Stimulated activated memory B cell treated with anti-CD40 and anti-IgM and Interleukin-4, amounts not matched to agents 10 μg/mL and 1 μg/mL and 100 μg/mL, for 72 hours (primary cell): ENCODE results near the gene NINL.
"Not testable (repeated sequence)": the region's sequence is repeated elsewhere in the genome, so short reads cannot be mapped to it uniquely, and the experiment has no call there.

ENCODE experiments used
- ATAC-seq: fragments of 150-1000 bp; cut with Tn5 transposase; 2 replicates; pipeline ENCODE4 v1.10.0; 2021
- H3K27ac Mint-ChIP-seq: one replicate; pipeline ENCODE4 v1.8.0; 2022; ENCODE audit warnings: mild to moderate bottlenecking, mixed read lengths
- H3K27me3 Mint-ChIP-seq: one replicate; pipeline ENCODE4 v1.8.0; 2022; ENCODE audit warnings: mixed read lengths
- H3K36me3 Mint-ChIP-seq: one replicate; pipeline ENCODE4 v1.8.0; 2022; ENCODE audit warnings: mixed read lengths
- H3K4me1 Mint-ChIP-seq: one replicate; pipeline ENCODE4 v1.8.0; 2022; ENCODE audit warnings: mixed read lengths
- H3K4me3 Mint-ChIP-seq: one replicate; pipeline ENCODE4 v1.8.0; 2022; ENCODE audit warnings: mild to moderate bottlenecking, moderate library complexity, mixed read lengths
- H3K9me3 Mint-ChIP-seq: one replicate; pipeline ENCODE4 v1.8.0; 2022; ENCODE audit warnings: mixed read lengths

NINL gene

GRCh38 chr20:25574411-25574810, 10.9 kb downstream of the NINL start:
- Mint-ChIP-seq H3K36me3 (no peaks in the 10 kb centered on the region), H3K27ac (no peak overlapping the region), H3K9me3 (no peaks in the 10 kb centered on the region), H3K27me3 (peaks cover 9% of the 10 kb centered on the region), H3K4me3 (no peak overlapping the region), H3K4me1 (no peaks in the 10 kb centered on the region)
- no peak for ATAC-seq

GRCh38 chr20:25573288-25574251, 11.8 kb downstream of the NINL start:
- no peak overlapping the region for H3K4me3 Mint-ChIP-seq
- H3K27ac Mint-ChIP-seq = no peak overlapping the region

GRCh38 chr20:25571817-25572216, 13.5 kb downstream of the NINL start:
- H3K4me1 Mint-ChIP-seq = no peaks in the 10 kb centered on the region
- no peak for ATAC-seq
- no peak overlapping the region for H3K27ac Mint-ChIP-seq
- peaks cover 9% of the 10 kb centered on the region for H3K27me3 Mint-ChIP-seq
- H3K9me3 Mint-ChIP-seq = no peaks in the 10 kb centered on the region
- no peaks in the 10 kb centered on the region for H3K36me3 Mint-ChIP-seq
- no peak overlapping the region for H3K4me3 Mint-ChIP-seq

More at GRCh38 chr20:25573288-25574251, 11.8 kb downstream of the NINL start:
- ATAC-seq = no peak
- Mint-ChIP-seq H3K4me1 (no peaks in the 10 kb centered on the region), H3K36me3 (no peaks in the 10 kb centered on the region), H3K27me3 (peaks cover 9% of the 10 kb centered on the region), H3K9me3 (no peaks in the 10 kb centered on the region)

- no peaks in the 10 kb centered on the region for H3K36me3 Mint-ChIP-seq
- H3K27me3 Mint-ChIP-seq = peaks cover 13% of the 10 kb centered on the region
- no peak overlapping the region for H3K4me3 Mint-ChIP-seq
- no peaks in the 10 kb centered on the region for H3K4me1 Mint-ChIP-seq
- no peaks in the 10 kb centered on the region for H3K9me3 Mint-ChIP-seq
- H3K27ac Mint-ChIP-seq = no peak overlapping the region
- ATAC-seq = no peak
Observed at GRCh38 chr20:25571240-25571639, 14.1 kb downstream of the NINL start.

DNA sequence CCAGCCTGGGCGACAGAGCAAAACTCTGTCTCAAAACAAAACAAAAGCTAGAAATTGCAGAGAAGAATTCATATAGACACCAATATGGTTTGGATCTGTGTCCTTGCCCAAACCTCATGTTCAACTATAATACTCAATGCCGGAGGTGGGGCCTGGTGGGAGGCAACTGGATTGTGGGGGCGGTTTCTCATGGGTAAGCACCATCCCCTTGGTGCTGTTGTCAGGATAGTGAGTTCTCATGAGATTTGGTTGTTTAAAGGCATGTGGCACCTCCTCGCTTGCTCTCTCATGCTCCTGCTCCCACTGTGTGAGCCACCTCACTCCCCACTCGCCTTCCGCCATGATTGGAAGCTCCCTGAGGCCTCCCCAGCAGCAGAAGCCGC, 15.2 kb downstream of the NINL start:
- no peaks in the 10 kb centered on the region for H3K9me3 Mint-ChIP-seq
- H3K36me3 Mint-ChIP-seq = no peaks in the 10 kb centered on the region
- H3K4me3 Mint-ChIP-seq = no peak overlapping the region
- H3K27ac Mint-ChIP-seq = no peak overlapping the region
- ATAC-seq = no peak
- H3K27me3 Mint-ChIP-seq = peaks cover 18% of the 10 kb centered on the region
- no peaks in the 10 kb centered on the region for H3K4me1 Mint-ChIP-seq

- no peaks in the 10 kb centered on the region for H3K4me1 Mint-ChIP-seq
- H3K27me3 Mint-ChIP-seq = peaks cover 9% of the 10 kb centered on the region
- no peak overlapping the region for H3K27ac Mint-ChIP-seq
- no peak overlapping the region for H3K4me3 Mint-ChIP-seq
- peaks cover 4% of the 10 kb centered on the region for H3K36me3 Mint-ChIP-seq
- no peaks in the 10 kb centered on the region for H3K9me3 Mint-ChIP-seq
- ATAC-seq = no peak
Observed at GRCh38 chr20:25567286-25567685, 18.0 kb downstream of the NINL start.

GRCh38 chr20:25566821-25567220, 18.5 kb downstream of the NINL start:
- Mint-ChIP-seq H3K27me3 (peaks cover 9% of the 10 kb centered on the region), H3K27ac (no peak overlapping the region), H3K4me3 (no peak overlapping the region), H3K9me3 (no peaks in the 10 kb centered on the region), H3K36me3 (peaks cover 4% of the 10 kb centered on the region), H3K4me1 (no peaks in the 10 kb centered on the region)
- ATAC-seq = no peak

DNA sequence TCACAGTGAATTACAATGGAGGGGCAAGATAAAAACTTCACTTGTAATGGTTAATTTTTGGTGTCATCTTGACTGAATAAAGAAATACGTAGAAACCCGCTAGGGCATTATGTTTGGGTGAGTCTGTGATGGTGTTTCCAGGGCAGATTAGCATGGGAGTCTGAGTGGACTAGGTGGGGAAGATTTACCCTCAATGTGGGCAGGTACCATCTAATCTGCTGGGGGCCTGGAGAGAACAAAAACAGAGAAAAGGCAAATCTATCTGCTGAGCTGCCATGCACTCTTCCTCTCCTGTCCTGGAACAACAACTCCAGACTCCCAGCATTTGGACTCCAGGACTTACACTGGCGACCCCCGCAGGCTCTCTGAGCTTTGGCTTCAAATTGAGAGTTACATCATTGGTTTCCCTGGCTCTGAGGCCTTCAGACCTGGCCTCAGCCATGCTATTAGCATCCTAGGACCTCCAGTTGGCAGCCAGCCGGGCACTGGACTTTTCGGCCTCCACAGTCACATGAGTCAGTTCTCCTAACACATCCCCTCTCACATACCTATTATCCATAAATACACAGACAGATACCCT, 19.7 kb downstream of the NINL start:
- H3K27ac Mint-ChIP-seq = no peak overlapping the region
- H3K27me3 Mint-ChIP-seq = peaks cover 9% of the 10 kb centered on the region
- no peaks in the 10 kb centered on the region for H3K9me3 Mint-ChIP-seq
- H3K36me3 Mint-ChIP-seq = peaks cover 4% of the 10 kb centered on the region
- no peak overlapping the region for H3K4me3 Mint-ChIP-seq
- no peaks in the 10 kb centered on the region for H3K4me1 Mint-ChIP-seq
- no peak for ATAC-seq

GRCh38 chr20:25563876-25564275, 21.5 kb downstream of the NINL start:
- no peaks in the 10 kb centered on the region for H3K9me3 Mint-ChIP-seq
- no peak for ATAC-seq
- H3K27ac Mint-ChIP-seq = no peak overlapping the region
- H3K36me3 Mint-ChIP-seq = peaks cover 4% of the 10 kb centered on the region
- no peak overlapping the region for H3K4me3 Mint-ChIP-seq
- H3K27me3 Mint-ChIP-seq = peaks cover 9% of the 10 kb centered on the region
- no peaks in the 10 kb centered on the region for H3K4me1 Mint-ChIP-seq

- H3K27me3 Mint-ChIP-seq = peaks cover 9% of the 10 kb centered on the region
- no peaks in the 10 kb centered on the region for H3K9me3 Mint-ChIP-seq
- no peaks in the 10 kb centered on the region for H3K4me1 Mint-ChIP-seq
- no peak overlapping the region for H3K4me3 Mint-ChIP-seq
- no peak overlapping the region for H3K27ac Mint-ChIP-seq
- peaks cover 4% of the 10 kb centered on the region for H3K36me3 Mint-ChIP-seq
- ATAC-seq = no peak
Observed at GRCh38 chr20:25563362-25563761, 22.0 kb downstream of the NINL start.

DNA sequence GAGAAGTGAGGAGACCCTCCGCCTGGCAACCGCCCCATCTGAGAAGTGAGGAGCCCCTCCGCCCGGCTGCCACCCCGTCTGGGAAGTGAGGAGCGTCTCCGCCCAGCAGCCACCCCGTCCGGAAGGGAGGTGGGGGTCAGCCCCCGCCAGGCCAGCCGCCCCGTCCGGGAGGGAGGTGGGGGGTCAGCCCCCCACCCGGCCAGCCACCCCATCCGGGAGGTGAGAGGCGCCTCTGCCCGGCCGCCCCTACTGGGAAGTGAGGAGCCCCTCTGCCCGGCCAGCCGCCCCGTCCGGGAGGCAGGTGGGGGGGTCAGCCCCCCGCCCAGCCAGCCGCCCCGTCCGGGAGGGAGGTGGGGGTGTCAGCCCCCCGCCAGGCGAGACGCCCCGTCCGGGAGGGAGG, 23.6 kb downstream of the NINL start:
- not testable (repeated sequence) for ATAC-seq, H3K4me3 Mint-ChIP-seq, H3K4me1 Mint-ChIP-seq, H3K36me3 Mint-ChIP-seq, H3K27ac Mint-ChIP-seq, H3K9me3 Mint-ChIP-seq, H3K27me3 Mint-ChIP-seq

DNA sequence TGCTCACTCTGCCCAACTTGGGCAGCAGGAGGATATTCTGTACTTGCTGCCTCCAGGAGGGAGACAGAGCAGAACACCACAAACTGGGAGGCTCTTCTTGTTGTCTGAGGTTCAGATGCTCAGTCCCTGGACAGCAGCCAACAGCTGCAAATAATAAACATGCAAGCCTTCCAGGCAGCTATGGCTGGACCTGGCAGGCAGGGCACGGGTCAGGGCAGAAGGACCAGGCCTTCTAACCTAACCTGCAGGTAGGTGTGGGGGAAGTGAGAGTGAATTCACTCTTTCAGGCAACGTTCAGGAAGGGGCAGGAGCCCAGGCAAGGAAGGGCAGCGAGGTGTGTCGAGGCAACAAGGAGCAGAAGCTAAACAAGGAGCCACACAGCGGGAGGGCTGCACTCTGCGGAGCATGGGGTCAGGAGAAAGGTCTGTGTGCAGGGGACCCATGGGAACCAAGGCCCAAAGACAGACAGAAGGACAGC, 31.5 kb downstream of the NINL start:
- H3K9me3 Mint-ChIP-seq = no peaks in the 10 kb centered on the region
- H3K4me1 Mint-ChIP-seq = peaks cover 5% of the 10 kb centered on the region
- no peak for ATAC-seq
- no peak overlapping the region for H3K27ac Mint-ChIP-seq
- H3K27me3 Mint-ChIP-seq = peaks cover 15% of the 10 kb centered on the region
- H3K36me3 Mint-ChIP-seq = no peaks in the 10 kb centered on the region
- H3K4me3 Mint-ChIP-seq = no peak overlapping the region

- peaks cover 5% of the 10 kb centered on the region for H3K4me1 Mint-ChIP-seq
- H3K9me3 Mint-ChIP-seq = no peaks in the 10 kb centered on the region
- H3K36me3 Mint-ChIP-seq = no peaks in the 10 kb centered on the region
- no peak for ATAC-seq
- no peak overlapping the region for H3K27ac Mint-ChIP-seq
- H3K4me3 Mint-ChIP-seq = no peak overlapping the region
- peaks cover 24% of the 10 kb centered on the region for H3K27me3 Mint-ChIP-seq
Observed at GRCh38 chr20:25552977-25553376, 32.4 kb downstream of the NINL start.

GRCh38 chr20:25551413-25552215, 33.7 kb downstream of the NINL start:
- no peak overlapping the region for H3K27ac Mint-ChIP-seq
- H3K9me3 Mint-ChIP-seq = no peaks in the 10 kb centered on the region
- peaks cover 28% of the 10 kb centered on the region for H3K27me3 Mint-ChIP-seq
- ATAC-seq = no peak
- H3K4me1 Mint-ChIP-seq = peaks cover 5% of the 10 kb centered on the region
- no peak overlapping the region for H3K4me3 Mint-ChIP-seq
- no peaks in the 10 kb centered on the region for H3K36me3 Mint-ChIP-seq

DNA sequence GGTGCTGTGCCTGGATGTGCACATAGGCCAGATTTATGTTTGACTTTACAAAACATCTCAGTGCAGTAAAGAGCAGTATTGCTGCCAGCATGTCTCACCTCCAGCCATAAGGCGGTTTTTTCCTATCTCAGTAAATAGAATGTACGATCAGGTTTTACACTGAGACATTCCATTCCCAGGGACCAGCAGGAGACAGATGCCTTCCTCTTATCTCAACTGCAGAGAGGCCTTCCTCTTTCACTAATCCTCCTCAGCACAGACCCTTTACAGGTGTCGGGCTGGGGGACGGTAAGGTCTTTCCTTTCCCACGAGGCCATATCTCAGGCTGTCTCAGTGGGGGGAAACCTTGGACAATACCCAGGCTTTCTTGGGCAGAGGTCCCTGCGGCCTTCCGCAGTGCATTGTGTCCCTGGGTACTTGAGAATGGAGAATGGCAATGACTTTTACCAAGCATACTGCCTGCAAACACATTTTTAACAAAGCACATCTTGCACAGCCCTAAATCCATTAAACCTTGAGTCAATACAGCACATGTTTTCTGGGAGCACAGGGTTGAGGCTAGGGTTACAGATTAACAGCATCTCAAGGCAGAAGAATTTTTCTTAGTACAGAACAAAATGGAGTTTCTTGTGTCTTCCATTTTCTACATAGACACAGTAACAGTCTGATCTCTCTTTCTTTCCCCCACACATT, 34.5 kb downstream of the NINL start:
- not testable (repeated sequence) for H3K4me3 Mint-ChIP-seq, H3K36me3 Mint-ChIP-seq, ATAC-seq, H3K4me1 Mint-ChIP-seq, H3K9me3 Mint-ChIP-seq, H3K27ac Mint-ChIP-seq
- peaks cover 28% of the 10 kb centered on the region for H3K27me3 Mint-ChIP-seq
